Measurements from ENCODE around the gene CYLD.

- TF ChIP-seq POLR2A (IDR thresholded peaks at IDR 0.05): no peak
- no peak for TF ChIP-seq CTCF (IDR thresholded peaks at IDR 0.05)
Observed at GRCh38 chr16:50812046-50812445, 70.2 kb downstream of the CYLD start.
